ENCODE data around the gene FAXDC2.

- TF ChIP-seq CTCF (optimal IDR thresholded peaks at IDR 0.05 in 1 of 3, IDR thresholded peaks at IDR 0.05 in 1 of 3, conservative IDR thresholded peaks at IDR 0.05 in 1 of 3; ENCODE audit: extremely low read depth in 1 of 3, insufficient read depth in 2 of 3, low read length in 3 of 3) (no peak), EZH2 (IDR thresholded peaks at IDR 0.05; ENCODE audit: low read length) (no peak)
Measured at GRCh38 chr5:154773326-154773725, 77.1 kb downstream of the FAXDC2 start.
